SK-N-SH (cell line): ENCODE data around the gene TM7SF2.
"Not testable (repeated sequence)": the region's sequence is repeated elsewhere in the genome, so short reads cannot be mapped to it uniquely, and the experiment has no call there.

Source experiments
- CTCF ChIP-seq: fragments of 200-600 bp; sonication (generic); IDR thresholded peaks from 2 replicates; pipeline ENCODE4 v1.6.1; 2017; ENCODE audit warnings: antibody characterized with exemption, mild to moderate bottlenecking, moderate library complexity
- FOXJ3 ChIP-seq: sonication (generic); formaldehyde crosslinking; IDR thresholded peaks from 2 replicates; pipeline ENCODE4 v1.5.1; 2020; ENCODE audit warnings: mild to moderate bottlenecking, missing genetic modification reagents
- NRF1 ChIP-seq: IDR thresholded peaks from 2 replicates; pipeline ENCODE4 v1.6.1; 2012; ENCODE audit warnings: low read depth, mild to moderate bottlenecking, low read length
- POLR2AphosphoS5 ChIP-seq: IDR thresholded peaks from 2 replicates; pipeline ENCODE4 v1.6.1; 2012; ENCODE audit warnings: low read depth, low read length
- RFX5 ChIP-seq: IDR thresholded peaks from 2 replicates; pipeline ENCODE4 v1.6.1; 2012; ENCODE audit warnings: mild to moderate bottlenecking, improper control_type of control experiment, low read length
- SMC3 ChIP-seq: IDR thresholded peaks from 2 replicates; pipeline ENCODE4 v1.6.1; 2012; ENCODE audit warnings: low read depth, low read length, improper control_type of control experiment
- TF ChIP-seq, protein P1 (sequence below): IDR thresholded peaks from 2 replicates; pipeline ENCODE4 v1.4.0; 2012; ENCODE audit warnings: low read depth, borderline replicate concordance

DNA sequence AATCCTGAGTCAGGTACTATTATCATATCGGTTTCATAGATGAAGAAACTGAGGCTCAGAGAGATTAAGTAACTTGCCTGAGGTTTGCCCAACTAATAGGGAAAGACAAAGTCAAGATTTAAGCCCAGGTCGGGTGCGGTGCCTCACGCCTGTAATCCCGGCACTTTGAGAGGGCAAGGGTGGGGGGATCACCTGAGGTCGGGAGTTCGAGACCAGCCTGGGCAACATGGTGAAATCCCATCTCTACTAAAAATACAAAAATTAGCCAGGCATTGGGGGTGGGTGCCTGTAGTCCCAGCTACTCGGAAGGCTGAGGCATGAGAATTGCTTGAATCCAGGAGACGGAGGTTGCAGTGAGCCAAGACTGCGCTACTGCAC lies 38.4 kb downstream of the TM7SF2 start:
- not testable (repeated sequence) for TF ChIP-seq NRF1; CTCF; POLR2AphosphoS5; RFX5; FOXJ3 (CRISPR knock-in tag); SMC3
- TF ChIP-seq, protein P1, sequence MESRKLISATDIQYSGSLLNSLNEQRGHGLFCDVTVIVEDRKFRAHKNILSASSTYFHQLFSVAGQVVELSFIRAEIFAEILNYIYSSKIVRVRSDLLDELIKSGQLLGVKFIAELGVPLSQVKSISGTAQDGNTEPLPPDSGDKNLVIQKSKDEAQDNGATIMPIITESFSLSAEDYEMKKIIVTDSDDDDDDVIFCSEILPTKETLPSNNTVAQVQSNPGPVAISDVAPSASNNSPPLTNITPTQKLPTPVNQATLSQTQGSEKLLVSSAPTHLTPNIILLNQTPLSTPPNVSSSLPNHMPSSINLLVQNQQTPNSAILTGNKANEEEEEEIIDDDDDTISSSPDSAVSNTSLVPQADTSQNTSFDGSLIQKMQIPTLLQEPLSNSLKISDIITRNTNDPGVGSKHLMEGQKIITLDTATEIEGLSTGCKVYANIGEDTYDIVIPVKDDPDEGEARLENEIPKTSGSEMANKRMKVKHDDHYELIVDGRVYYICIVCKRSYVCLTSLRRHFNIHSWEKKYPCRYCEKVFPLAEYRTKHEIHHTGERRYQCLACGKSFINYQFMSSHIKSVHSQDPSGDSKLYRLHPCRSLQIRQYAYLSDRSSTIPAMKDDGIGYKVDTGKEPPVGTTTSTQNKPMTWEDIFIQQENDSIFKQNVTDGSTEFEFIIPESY: not testable (repeated sequence)
